Measurements from ENCODE around the gene C11orf65.
"Not testable (repeated sequence)": the region's sequence is repeated elsewhere in the genome, so short reads cannot be mapped to it uniquely, and the experiment has no call there.

Gene C11orf65

GRCh38 chr11:108472681-108473080 is 5.4 kb upstream of the C11orf65 start:
- DNase-seq: no peak

GRCh38 chr11:108468478-108468864 is 1.1 kb upstream of the C11orf65 start:
- DNase-seq: no peak

- DNase-seq: no peak
Measured at GRCh38 chr11:108466405-108466804, 924 bp downstream of the C11orf65 start.

GRCh38 chr11:108453207-108453835 is 14.0 kb downstream of the C11orf65 start:
- DNase-seq: no peak

GRCh38 chr11:108441445-108441844 is 25.9 kb downstream of the C11orf65 start:
- not testable (repeated sequence) for DNase-seq

- no peak for DNase-seq
Measured at GRCh38 chr11:108436594-108436993, 30.7 kb downstream of the C11orf65 start.

- DNase-seq: no peak
Measured at GRCh38 chr11:108435066-108435465, 32.3 kb downstream of the C11orf65 start.

- no peak for DNase-seq
Measured at GRCh38 chr11:108432783-108433182, 34.5 kb downstream of the C11orf65 start.

GRCh38 chr11:108431997-108432396 is 35.3 kb downstream of the C11orf65 start:
- no peak for DNase-seq

GRCh38 chr11:108431370-108431769 is 36.0 kb downstream of the C11orf65 start:
- no peak for DNase-seq

- not testable (repeated sequence) for DNase-seq
Measured at GRCh38 chr11:108417551-108417950, 49.8 kb downstream of the C11orf65 start.

- DNase-seq: no peak
Measured at GRCh38 chr11:108414958-108415357, 52.4 kb downstream of the C11orf65 start.

GRCh38 chr11:108405706-108406105 is 61.6 kb downstream of the C11orf65 start:
- DNase-seq: no peak

- no peak for DNase-seq
Measured at GRCh38 chr11:108403052-108403451, 64.3 kb downstream of the C11orf65 start.

- no peak for DNase-seq
Measured at GRCh38 chr11:108402241-108402640, 65.1 kb downstream of the C11orf65 start.

- no peak for DNase-seq
Measured at GRCh38 chr11:108398439-108398838, 68.9 kb downstream of the C11orf65 start.

- DNase-seq: not testable (repeated sequence)
Measured at GRCh38 chr11:108396672-108397071, 70.7 kb downstream of the C11orf65 start.

- no peak for DNase-seq
Measured at GRCh38 chr11:108394744-108395284, 72.5 kb downstream of the C11orf65 start.

- no peak for DNase-seq
Measured at GRCh38 chr11:108393046-108393445, 74.3 kb downstream of the C11orf65 start.

GRCh38 chr11:108392353-108392752 is 75.0 kb downstream of the C11orf65 start:
- DNase-seq: no peak

- no peak for DNase-seq
Measured at GRCh38 chr11:108388576-108388975, 78.8 kb downstream of the C11orf65 start.

GRCh38 chr11:108373505-108373904 is 93.8 kb downstream of the C11orf65 start:
- not testable (repeated sequence) for DNase-seq

- DNase-seq: no peak
Measured at GRCh38 chr11:108370990-108371389, 96.3 kb downstream of the C11orf65 start.

GRCh38 chr11:108370315-108370714 is 97.0 kb downstream of the C11orf65 start:
- no peak for DNase-seq

- DNase-seq: no peak
Measured at GRCh38 chr11:108369064-108369463, 98.3 kb downstream of the C11orf65 start.

Data from cerebellar nuclear complex (tissue), 1 donor.